HG03025 (cell line): ENCODE data around the gene ALKBH7.
"Not testable (repeated sequence)": the region's sequence is repeated elsewhere in the genome, so short reads cannot be mapped to it uniquely, and the experiment has no call there.

Source experiments
- ATAC-seq: cut with Tn5 transposase; IDR thresholded peaks from one replicate; pipeline ENCODE4 v1.9.1; 2021; ENCODE audit warnings: mild to moderate bottlenecking, moderate library complexity; ENCODE audit not compliant: unreplicated experiment, low FRiP score

The ALKBH7 gene, protein sequence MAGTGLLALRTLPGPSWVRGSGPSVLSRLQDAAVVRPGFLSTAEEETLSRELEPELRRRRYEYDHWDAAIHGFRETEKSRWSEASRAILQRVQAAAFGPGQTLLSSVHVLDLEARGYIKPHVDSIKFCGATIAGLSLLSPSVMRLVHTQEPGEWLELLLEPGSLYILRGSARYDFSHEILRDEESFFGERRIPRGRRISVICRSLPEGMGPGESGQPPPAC

DNA sequence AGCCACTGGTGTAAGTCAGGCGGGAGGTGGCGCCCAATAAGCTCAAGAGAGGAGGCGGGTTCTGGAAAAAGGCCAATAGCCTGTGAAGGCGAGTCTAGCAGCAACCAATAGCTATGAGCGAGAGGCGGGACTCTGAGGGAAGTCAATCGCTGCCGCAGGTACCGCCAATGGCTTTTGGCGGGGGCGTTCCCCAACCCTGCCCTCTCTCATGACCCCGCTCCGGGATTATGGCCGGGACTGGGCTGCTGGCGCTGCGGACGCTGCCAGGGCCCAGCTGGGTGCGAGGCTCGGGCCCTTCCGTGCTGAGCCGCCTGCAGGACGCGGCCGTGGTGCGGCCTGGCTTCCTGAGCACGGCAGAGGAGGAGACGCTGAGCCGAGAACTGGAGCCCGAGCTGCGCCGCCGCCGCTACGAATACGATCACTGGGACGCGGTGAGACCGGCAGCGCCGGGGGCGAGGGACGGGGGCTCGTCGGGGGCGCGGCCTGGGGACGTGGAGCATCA, at the start of gene ALKBH7:
ALKBH7 (plus strand) TSS at position 201 of the 502 bp plus-strand sequence; CDS start at position 228, 27 bp downstream.
- ATAC-seq, result peak; percentile 74

DNA sequence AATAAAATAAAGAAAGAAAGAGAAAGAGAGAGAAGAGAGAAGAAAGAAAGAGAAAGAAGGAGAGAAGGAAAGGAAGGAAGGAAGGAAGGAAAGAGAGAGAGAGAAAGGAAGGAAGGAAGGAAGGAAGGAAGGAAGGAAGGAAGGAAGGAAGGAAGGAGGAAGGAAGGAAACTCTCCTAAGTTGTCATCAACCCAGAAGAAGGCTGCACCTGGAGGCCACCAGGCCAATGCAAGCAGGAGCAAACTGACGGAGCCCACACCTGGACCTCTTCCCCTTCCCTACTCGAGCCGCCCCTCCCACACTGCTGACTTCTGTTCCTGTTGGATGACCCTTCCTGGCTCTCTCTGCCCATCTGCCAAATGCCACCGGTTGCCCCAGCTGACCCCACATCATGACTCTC, 47.8 kb upstream of the ALKBH7 start:
- ATAC-seq, result no peak

DNA sequence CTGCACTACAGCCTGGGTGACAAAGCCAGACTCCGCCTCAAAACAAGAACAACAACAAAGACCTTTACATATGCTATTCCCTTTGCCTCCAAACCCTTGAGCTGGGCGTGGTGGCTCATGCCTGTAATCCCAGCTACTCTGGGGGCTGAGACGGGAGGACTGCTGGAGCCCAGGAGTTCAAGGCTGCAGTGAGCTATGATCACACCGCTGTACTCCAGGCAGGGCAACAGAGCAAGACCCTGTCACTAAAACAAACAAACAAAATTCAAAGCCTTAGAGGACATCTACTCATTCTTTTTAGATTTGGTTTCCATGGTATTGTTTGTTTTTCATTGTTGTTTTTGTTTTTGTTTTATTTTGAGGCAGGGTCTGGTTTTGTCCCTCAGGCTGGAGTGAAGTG, 47.0 kb upstream of the ALKBH7 start:
- no peak for ATAC-seq

DNA sequence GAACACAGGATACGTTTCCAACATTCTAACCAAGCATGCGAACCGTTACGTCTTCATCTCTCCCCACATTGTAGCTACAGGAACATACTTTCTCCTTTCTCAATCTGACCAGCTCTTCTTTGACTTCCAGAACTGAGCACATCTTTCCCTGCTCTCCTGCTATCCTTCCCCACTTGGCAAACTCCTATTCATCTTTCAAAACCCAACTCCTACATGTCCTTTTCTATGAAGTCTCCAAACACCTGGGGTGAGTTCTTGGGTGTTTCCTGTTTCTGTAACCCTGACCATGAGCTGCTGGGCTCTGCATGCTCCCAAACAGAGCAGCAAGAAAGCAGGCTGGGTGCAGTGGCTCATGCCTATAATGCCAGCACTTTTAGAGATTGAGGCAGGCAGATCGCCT, 45.8 kb upstream of the ALKBH7 start:
- no peak for ATAC-seq

DNA sequence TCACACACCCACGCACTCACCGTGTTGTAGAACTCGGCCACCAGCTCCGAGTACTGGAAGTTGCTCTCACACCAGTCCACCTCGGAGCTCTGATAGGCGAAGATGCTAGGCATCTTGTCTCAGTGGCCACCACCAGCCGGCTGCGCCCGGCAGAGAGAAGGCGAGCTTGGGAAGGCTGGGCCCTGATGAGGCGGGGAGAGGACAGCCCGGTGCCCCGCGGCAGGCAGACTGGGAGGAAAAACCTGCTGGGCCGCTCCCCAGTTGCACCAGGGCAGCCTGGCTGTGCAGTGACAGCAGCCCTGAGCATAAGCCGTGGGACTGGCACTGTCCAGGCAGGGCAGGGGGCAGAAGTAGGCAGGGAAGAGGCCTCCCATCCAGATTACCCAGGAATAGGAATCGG, 39.2 kb upstream of the ALKBH7 start, which contains the start of gene ACER1:
ACER1 (minus strand) TSS at position 174 of the 400 bp plus-strand sequence; CDS start at position 113, 61 bp downstream.
- no peak for ATAC-seq

DNA sequence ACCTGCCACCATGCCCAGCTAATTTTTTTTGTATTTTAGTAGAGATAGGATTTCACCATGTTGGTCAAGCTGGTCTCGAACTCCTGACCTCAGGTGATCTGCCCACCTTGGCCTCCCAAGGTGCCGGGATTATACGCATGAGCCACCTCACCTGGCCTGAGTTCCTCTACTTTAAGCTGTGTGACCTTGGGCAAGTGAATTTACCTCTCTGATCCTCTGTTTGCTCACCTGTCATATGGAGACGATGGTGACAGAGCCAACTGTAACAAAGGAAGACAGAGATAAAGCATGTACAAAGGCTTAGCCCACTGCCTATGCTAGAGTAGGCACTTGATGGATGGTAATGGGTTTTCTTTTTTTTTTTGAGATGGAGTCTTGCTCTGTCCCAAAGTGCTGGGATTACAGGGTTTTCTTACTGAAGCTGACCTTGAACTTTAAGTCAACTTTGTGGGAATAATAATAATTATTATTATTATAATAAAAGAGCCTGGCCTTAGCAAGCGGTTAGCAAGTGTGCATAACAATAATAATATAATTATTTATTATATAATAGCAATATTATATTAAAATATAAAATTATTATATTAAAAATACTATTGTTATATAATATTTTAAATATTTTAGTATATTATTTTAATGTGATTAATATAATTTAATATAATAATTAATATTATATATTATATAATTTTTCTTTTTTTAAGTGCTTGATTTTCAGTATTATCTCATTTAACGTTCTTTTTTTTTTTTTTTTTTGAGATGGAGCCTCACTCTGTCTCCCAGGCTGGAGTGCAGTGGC, 37.9 kb upstream of the ALKBH7 start:
- ATAC-seq, result no peak

DNA sequence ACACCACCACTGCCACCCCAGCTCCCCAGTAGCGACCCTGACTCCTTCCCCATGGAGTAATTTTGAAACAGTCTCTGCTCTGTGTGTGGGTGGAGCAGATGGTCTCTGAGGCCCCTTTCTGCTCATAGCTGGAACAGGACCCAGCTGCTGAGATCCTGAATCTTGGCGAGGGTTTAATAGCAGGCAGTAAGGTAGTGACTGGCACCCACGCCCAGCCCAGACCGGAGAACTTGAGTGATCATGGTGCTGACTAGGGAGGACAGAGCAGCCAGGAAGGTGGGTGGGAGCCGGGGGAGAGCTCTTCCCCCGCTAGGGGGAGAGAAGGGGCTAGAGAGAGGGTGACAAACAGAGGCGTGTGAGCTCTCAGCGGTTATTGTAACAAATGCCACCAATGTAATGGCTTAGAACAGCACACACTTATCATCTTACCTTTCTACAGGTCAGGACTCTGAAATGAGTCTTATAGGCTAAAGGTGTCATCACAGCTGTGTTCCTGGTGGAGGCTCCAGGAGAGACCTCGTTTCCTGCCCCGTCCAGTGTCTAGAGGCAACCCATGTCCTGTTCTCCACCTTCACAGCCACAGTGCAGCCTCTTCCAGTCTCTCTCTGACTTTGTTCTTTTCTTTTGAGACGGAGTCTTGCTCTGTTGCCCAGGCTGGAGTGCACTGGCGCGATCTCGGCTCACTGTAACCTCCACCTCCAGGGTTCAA, 31.9 kb upstream of the ALKBH7 start:
- no peak for ATAC-seq

DNA sequence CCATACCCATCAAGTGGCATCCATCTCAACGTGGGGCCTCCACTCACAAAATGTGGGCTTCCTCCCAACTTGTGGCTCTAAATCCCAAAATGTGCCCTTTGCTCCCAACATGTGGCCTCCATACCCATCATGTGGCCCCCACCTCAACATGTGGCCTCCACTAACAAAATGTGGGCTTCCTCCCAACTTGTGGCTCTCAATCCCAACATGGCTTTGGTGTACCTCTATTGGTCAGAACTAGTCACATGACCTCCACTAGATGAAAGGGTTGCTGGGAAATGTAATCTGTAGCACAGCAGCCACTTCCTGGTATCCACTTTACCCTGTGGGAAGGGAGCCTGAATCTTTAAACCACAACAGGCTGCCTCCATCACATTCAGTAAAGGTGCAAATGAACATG, 29.1 kb upstream of the ALKBH7 start:
- ATAC-seq, result no peak

DNA sequence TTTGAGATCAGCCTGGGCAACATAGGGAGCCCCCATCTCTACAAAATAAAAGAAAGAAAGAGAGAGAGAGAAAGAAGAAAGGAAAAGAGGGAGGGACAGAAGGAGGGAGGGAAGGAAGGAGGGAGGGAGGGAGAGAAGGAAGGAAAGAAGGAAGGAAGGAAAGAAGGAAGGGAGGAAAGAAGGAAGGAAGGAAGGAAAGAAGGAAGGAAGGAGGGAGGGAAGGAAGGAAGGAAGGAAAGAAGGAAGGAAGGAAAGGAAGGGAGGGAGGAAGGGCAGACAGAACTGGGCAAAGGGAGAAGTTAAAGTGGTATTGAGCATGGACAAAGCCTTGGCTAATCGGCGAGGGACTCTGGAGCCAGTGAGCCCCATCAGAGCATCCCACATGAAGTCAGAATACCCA, 23.3 kb upstream of the ALKBH7 start:
- ATAC-seq, result not testable (repeated sequence)

DNA sequence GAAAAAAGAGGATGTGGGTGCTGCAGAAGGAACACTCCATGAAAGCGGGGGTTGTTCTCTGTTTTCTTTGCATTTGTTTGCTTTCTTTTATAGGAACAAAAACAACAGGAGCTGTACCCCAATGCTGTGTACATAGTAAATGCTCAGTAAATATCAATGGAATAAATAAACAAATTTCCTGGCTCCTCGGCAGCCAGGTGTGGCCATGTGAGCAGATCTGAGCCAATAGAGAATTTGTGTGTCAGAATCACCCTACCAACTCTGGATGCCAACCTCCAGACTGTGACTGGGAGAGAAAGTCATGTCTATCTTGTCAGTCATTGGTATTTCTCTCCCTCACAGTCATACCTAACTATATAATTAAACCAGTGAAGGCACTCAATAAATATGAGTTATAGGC, 21.9 kb upstream of the ALKBH7 start:
- ATAC-seq, result no peak

DNA sequence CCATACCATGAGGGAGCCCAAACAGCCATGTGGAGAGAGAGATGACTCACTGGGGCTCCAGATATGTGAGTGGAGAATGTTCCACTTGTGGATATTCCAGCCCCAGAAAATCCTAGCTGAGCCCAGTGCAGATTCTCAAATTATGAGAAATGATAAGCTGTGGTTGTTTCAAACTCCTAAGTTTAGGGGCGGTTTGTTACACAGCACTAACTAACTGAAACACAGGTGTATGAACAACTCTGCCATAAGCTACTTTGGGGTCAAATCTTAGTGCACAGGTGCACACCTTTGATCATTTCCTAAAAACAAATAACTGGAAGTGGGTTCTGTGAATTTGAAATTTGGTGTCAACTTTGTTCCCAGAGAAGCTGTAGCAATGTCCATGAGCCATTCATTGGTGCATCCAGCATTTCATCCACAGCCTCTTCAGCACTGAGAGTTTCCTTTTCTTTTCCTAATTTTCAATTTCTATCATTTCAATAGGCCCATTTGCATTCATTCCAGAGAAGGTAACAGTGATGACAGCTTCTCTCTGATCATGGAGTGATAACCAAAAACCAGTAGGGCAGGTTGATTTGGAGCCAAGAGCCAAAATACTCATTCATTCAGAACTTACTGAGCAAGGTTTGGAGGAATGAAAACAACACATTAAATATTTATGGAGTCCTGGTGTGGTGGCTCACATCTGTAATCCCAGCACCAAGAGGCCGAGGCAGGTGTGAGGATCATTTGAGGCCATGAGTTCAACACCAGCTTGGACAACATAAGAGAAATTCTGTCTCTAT, 20.0 kb upstream of the ALKBH7 start:
- ATAC-seq, result no peak

DNA sequence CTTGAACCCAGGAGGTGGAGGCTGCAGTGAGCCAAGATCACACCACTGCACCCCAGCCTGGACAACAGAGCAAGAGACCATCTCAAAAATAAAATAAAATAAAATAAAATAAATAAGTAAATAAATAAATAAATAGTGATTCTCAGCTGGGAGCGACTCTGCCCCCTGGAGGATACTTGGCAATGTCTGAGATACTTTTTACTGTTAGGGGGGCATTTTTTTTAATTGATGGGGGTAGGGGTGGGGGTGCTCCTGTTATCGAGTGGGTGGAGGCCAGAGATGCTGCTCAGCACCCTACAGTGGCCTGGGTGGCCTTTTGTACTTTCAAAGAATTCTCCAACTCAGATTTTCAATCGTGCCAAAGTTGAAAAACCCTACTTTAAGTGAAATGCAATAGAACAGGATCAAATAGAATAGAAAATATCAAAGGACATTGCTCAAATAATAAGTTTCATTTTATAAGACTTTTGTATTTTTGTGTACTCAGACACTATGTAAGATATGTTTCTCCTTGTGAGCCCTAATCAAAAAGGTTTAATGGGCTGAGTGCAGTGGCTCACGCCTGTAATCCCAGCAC, 18.4 kb upstream of the ALKBH7 start:
- no peak for ATAC-seq

DNA sequence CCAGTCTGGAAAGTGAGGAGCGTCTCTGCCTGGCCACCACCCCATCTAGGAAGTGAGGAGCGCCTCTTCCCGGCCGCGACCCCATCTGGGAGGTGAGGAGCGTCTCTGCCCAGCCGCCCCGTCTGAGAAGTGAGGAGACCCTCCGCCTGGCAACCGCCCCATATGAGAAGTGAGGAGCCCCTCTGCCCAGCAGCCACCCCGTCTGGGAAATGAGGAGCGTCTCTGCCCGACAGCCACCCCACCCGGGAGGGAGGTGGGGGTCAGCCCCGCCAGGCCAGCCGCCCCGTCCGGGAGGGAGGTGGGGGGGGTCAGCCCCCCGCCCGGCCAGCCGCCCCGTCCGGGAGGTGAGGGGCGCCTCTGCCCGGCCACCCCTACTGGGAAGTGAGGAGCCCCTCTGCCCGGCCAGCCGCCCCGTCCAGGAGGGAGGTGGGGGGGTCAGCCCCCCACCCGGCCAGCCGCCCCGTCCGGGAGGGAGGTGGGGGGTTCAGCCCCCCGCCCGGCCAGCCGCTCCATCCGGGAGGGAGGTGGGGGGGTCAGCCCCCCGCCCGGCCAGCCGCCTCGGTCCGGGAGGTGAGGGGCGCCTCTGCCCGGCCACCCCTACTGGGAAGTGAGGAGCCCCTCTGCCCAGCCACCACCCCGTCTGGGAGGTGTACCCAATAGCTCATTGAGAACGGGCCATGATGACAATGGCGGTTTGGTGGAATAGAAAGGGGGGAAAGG, 17.1 kb upstream of the ALKBH7 start:
- not testable (repeated sequence) for ATAC-seq

DNA sequence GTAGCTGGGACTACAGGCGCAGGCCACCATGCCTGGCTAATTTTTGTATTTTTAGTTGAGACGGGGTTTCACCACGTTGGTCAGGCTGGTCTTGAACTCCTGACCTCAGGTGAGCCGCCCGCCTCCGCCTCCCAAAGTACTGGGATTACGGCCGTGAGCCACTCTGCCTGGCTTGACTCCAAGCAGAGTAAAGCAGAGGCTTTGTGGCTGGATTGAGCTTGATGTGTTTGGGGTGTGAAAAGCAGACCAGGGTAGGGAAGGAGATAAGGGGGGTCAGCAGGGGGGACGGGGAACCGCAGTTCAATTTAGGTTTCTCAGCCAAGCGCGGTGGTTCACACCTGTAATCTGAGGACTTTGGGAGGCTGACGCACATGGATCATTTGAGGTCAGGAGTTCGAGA, 15.4 kb upstream of the ALKBH7 start:
- ATAC-seq, result no peak

DNA sequence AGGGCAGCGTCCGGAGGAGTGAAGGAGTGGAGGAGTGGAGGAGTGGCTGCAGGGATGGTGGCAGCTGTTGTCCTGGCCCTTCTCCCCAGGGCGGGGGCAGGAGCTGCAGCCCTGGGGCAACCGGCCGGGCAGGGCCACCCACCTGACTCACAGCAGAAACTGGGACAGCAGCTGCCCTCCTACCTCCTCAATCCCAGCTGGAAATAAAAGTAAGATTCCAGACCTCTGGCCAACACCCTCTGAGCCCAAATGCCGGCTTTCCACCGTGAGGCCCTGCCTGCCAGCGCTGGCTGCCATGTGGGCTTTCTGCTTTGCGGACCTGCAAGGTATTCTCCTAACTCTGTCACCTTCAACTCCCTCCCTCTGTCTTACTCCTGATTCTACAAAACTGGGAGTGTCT, 14.6 kb upstream of the ALKBH7 start:
- ATAC-seq, result no peak

DNA sequence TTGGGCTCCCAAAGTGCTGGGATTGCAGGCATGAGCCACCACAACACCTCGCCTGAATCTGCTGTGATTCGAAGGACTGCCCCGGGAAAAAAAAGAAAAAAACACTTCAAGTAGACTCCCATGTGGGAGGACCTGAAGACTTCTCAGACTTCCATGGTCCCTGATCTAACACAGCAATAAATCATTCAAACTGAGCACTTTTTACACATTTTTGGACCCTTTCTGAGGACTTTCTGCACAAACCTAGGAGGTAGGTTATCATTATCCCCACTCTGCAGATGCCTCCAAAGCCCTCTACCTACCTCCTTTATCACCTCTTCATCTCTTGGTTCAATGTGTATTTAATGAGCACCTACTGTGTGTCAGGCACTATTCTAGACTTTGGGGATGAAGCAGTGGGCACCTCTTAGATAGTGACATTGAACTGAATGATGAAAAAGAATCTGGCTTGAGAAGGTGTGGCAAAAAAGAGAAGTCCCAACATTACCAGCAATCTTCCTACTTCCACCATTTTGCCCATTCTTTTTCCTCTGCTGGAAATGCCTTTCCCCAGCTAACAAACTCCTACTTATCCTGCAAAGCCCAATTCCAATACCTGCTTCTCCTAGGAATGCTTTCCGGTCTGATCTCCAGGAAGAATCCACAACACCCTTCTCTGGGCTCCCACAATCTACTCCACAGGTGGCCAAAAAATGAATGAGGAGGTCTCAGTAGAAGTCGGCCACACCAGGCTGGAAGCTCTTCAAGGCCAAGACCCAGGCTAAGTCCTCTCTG, 12.8 kb upstream of the ALKBH7 start:
- ATAC-seq, result no peak

DNA sequence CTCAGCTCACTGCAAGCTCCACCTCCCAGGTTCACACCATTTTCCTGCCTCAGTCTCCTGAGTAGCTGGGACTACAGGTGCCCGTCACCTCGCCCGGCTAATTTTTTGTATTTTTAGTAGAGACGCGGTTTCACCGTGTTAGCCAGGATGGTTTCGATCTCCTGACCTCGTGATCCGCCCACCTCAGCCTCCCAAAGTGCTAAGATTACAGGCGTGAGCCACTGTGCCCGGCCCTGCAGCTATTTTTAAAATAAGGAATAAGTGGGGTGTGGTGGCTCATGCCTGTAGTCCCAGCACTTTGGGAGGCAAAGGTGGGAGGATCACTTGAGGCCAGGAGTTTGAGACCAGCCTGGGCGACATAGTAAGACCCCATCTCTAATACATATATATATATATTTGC, 12.1 kb upstream of the ALKBH7 start:
- ATAC-seq, result not testable (repeated sequence)

DNA sequence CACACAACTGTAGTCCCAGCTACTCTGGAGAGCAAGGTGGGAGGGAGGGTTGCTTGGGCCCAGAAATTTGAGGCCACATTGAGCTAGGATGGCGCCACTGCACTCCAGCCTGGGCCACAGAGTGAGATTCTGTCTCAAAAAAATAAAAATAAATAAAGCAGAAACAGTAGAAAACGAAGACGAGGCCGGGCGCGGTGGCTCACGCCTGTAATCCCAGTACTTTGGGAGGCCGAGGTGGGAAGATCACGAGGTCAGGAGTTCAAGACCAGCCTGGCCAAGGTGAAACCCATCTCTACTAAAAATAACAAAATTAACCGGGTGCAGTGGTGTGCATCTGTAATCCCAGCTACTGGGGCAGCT, 11.8 kb upstream of the ALKBH7 start:
- not testable (repeated sequence) for ATAC-seq

DNA sequence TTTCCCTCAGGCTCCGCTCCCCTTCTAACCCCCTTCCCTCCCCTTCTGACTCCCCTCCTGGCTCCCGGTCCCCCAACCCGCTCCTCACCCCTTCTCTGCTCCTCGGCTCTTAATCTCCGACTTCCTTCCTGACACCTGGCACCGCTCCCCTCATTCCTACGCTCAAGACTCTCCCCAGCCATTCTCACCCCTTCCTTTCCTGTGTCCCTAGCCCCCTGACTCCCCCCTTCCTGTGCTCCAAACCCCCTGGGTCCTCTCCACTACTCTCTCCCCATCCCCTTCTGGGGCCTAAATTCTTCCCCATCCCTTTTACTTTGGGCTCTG, 10.6 kb upstream of the ALKBH7 start:
- ATAC-seq, result no peak
